GM19452 (cell line): ENCODE data around the gene PML.

Source experiments
- ATAC-seq: cut with Tn5 transposase; IDR thresholded peaks from one replicate; pipeline ENCODE4 v1.9.1; 2021; ENCODE audit not compliant: unreplicated experiment

The PML gene

GRCh38 chr15:73985101-73985873, 9.2 kb upstream of the PML start:
- ATAC-seq: no peak

- no peak for ATAC-seq
Measured at GRCh38 chr15:73986055-73986775, 8.3 kb upstream of the PML start.

DNA sequence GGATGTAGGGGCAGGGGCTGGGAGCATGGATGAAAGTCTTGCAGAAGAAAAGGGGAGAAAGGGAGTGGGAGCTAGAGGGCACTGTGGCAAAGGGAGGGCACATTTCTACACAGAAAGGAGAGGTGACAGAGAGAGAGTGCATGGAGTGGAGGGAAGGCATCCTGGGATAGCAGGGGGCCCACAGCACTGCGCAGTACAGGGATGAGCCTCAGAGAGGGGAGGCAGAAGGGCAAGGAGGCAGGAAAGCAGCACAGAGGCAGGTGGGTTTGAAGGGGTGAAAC, 7.8 kb upstream of the PML start:
- no peak for ATAC-seq

- no peak for ATAC-seq
Measured at GRCh38 chr15:73987250-73987649, 7.3 kb upstream of the PML start.

- ATAC-seq: no peak
Measured at GRCh38 chr15:73987681-73988444, 6.7 kb upstream of the PML start.

DNA sequence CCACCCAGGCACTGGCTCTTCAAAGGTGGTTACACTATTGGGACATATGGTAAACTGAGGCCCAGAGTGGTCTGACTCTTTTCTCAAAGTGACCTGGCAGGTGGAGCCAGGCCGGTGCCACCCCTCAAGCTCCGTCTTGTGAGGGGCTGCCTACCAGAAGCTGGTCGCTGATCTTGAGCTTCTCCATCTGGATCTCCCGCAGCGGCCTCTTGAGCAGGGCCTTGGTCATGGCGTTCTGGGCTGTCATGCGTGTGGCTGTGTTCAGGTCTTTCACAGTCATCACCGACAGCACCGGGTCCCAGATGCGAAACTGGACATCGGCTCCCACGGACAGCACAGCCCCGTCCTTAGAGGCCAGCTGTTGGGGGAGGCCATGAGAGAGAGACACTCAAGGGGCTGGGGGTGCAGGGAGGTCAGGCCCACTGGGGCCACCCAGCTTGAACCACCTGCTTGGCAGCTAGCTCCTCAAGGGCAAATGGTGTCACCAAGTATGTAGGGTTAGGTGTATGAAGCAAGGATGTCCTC, 6.0 kb upstream of the PML start:
- no peak for ATAC-seq

DNA sequence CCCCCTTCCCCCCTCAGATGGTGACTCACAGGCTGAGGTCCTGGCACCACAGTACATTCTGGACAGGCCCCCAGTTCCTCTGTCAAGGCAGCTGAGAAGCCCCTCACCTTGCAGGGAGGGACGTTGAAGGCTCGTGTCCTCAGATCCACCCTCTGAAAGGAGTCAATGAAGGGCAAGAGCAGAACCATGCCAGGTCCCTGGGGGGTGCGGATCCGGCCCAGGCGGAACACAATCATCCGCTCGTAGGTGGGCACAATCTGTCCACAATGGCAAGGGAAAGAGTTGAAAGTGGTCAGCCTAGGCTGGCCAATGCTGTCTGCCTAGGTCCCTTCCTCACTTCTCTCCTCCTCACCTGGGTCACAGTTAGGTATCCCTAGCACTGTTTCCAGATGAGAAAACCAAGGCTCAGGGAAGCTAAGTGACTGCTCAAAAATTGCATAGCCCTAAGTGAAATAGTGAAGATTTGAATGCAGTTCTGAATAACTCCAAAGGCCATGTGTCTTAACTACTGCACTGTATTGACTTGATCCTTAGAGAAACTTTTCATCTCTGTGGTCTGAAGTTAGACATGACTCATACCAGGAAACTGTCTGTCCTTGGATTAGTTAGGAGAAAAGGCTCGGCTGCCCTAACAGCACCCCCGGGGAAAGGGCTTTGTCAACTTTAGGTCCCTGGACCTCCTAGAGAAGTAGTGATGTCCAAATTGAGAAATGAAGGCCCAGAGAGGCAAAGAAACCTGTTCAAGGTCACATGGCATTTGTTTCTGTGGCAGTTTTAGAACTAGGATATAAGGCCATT, 5.3 kb upstream of the PML start:
- no peak for ATAC-seq

DNA sequence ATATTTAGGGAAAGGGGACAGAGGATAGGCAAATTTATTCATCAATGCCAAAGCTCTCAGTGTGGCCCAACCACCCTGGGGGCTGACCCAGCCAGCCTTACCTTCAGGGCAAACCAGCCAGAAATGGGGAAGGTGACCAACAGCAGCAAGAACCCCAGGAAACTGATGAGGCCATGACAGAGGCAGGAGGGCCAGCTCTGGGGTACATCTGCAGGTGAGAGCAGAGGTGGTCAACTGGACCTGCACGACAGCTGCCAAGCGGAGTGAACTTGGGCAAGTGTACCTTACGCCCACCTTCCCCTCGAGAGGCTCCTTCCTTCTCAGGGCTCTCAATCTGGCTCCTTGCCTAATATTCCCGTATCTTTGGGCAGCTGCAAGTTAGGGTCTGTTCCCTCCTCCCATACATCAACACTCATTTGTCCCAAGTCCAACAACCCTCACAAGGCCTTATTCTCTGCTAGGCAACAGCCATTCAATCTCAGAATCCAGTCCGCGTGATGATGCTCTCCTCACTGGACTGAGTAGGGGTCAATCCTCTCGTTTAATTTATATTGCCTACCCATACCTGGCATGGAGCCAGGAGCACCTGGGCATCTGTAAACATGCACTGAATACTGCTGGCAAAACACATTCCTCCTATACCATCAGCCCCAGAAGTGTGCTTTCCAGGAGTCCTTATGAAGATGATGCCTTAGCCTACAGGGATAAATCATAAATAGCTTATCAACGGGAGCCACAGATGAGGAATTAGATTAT, 4.1 kb upstream of the PML start:
- ATAC-seq: no peak

GRCh38 chr15:73991260-73991659, 3.3 kb upstream of the PML start:
- ATAC-seq: no peak

- ATAC-seq: peak; percentile 70
Measured at GRCh38 chr15:73991726-73992593, 2.6 kb upstream of the PML start, which contains the start of gene STOML1. Gene STOML1, minus strand, starts transcription at chr15:73992295. Its CDS starts 72 bp downstream, at chr15:73992223.

DNA sequence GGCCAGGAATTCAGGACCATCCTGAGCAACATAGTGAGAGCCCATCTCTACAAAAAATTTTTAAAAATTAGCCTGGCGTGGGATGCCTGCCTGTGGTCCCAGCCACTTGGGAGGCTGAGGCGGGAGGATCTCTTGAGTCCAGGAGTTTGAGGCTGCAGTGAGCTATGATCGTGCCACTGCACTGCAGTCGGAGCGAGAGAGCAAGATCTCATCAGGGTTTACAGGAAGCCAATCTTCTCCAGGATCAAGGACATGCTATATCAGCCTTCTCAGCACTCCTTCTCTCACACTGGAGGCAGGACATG, 2.0 kb upstream of the PML start:
- ATAC-seq: no peak

GRCh38 chr15:73993211-73993994, 1.1 kb upstream of the PML start:
- no peak for ATAC-seq

DNA sequence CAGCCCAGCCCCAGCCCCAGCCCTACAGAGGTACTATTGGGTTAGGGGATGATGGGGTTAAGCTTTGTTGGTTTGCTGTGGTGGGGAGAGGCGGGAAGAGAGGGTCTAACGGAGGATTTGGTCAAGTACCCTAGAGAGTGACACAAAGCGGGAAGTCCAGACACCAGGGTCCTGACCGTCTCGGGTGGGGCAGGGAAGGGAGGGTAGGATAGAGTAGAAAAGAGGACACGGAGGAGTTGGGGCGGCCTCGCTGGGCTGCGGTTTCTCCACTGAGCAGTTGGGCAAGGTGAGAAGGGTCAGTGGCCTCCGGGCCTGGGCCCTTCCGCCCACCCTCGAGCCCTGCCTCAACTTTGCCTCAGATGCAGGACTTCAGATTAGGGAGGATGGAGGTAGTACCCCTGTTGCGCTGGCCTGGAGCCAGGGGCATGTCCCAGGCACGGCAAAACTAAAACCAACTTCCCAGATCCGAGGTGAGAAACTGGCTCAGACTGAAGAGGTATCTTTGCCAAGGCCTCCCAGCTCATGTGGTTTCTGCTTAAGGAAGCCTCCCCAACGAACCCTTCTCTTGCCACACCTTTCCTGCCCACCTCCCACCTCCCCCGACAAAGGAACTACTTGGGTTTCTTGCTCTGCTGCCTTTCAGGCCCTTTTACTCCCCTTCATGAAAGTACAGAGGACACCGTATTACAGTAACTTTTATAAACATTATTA, 551 bp downstream of the PML start:
- ATAC-seq: no peak

DNA sequence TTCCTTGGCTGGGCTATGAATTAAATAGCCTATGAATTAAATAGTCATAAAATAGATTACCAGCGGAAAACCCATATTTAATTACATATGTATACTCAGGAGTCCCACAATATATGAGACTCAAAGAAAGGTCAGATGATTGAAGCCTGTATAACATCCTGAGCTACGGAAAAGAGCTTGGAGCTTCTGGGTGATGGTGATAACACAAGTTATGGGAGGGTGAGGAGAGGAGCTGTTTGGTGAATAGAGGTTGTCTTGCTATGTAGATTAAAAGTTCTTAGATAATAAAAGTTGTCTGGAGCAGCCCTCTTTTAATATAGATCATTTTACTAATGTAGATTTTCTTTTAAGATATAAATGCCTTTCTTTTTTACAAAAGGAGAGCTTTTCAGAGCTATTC, 1.8 kb downstream of the PML start:
- ATAC-seq: no peak

- ATAC-seq: no peak
Measured at GRCh38 chr15:73996939-73997338, 2.4 kb downstream of the PML start.

GRCh38 chr15:73997986-73998385, 3.5 kb downstream of the PML start:
- ATAC-seq: no peak

GRCh38 chr15:74006774-74007639, 12.5 kb downstream of the PML start:
- ATAC-seq: no peak
